ENCODE data around the gene ERFL. TPM values are rescaled to one million over a fixed set of nuclear protein-coding genes. Genes with fewer than 3 reads are reported as not detected.

Gene ERFL
- total and polyA plus RNA-seq, 2 of the 8 experiments (the other 6 are each of a cell fraction or from before 2014, with no cell fraction given), result 0.12 TPM; not detected in 1

- WGBS, 2 experiments (ENCODE audit: extremely low coverage in 1 of 2, insufficient coverage in 1 of 2, insufficient read length in 1 of 2, insufficient replicate concordance in 2 of 2, low coverage in 1 of 2, low lambda C conversion rate in 2 of 2, missing lambda C conversion rate in 1 of 2), result 84% methylated on average over 3 of the region's 3 CpGs; no CpG with 5 or more reads in 1 of the 2 experiments
- TF ChIP-seq SP4 (IDR thresholded peaks at IDR 0.05; ENCODE audit: low read length) (no peak), KDM4A (IDR thresholded peaks at IDR 0.05; ENCODE audit: low read depth, low read length, severe bottlenecking) (no peak), POLR2A (IDR thresholded peaks at IDR 0.05; ENCODE audit: control extremely low read depth in 1 of 2, low read depth in 2 of 2, low read length in 2 of 2) (peak; percentile 49 to 70), POLR2AphosphoS5 (IDR thresholded peaks at IDR 0.05; ENCODE audit: low read depth, low read length) (peak; percentile 72; the same call in 1 of the 2 replicates), SAP30 (IDR thresholded peaks at IDR 0.05; ENCODE audit: insufficient read depth, insufficient replicate concordance, low read length) (no peak)
- Histone ChIP-seq H2BK12ac (ENCODE audit: low read depth, low read length) (no peak overlapping the region), H3K4me1 (replicated peaks in 1 of 4; ENCODE audit: control insufficient read depth in 3 of 4, insufficient read depth in 4 of 4, low read length in 3 of 4) (peaks cover 0 to 2% (median under 1%) of the 10 kb centered on the region in 4 experiments; a peak in 3 of 7 replicates), H3K56ac (replicated peaks; ENCODE audit: insufficient read length, low read depth, low read length) (no peak overlapping the region), H3K27ac (ENCODE audit: low read depth, low read length) (no peak overlapping the region), H2AFZ (ENCODE audit: low read length) (no peak overlapping the region), H2BK5ac (ENCODE audit: low read depth, low read length) (no peak overlapping the region), H4K91ac (replicated peaks; ENCODE audit: insufficient read length, low read length) (no peak overlapping the region), H3K79me1 (ENCODE audit: low read depth, low read length) (peaks cover 9% of the 10 kb centered on the region), H3K23me2 (ENCODE audit: low read depth, low read length) (no peaks in the 10 kb centered on the region), H2BK15ac (ENCODE audit: low read length) (no peak overlapping the region), H3K18ac (ENCODE audit: extremely low read depth, low read length) (no peak overlapping the region), H3K36me3 (ENCODE audit: control insufficient read depth in 2 of 4, insufficient read depth in 4 of 4, low read length in 3 of 4) (peaks cover 28 to 61% (median 51%) of the 10 kb centered on the region in 4 experiments), H3K4me3 (ENCODE audit: extremely low read depth in 1 of 4, insufficient read depth in 2 of 4, low read depth in 3 of 4, low read length in 4 of 4) (no peak overlapping the region), H4K20me1 (replicated peaks in 1 of 2; ENCODE audit: control insufficient read depth in 1 of 2, insufficient read depth in 2 of 2, low read length in 2 of 2) (peaks cover 28 to 36% of the 10 kb centered on the region in 2 experiments), H2BK20ac (ENCODE audit: low read length) (no peak overlapping the region), H3K9me3 (ENCODE audit: insufficient read depth in 2 of 2, low read depth in 1 of 2, low read length in 1 of 2) (no peaks in the 10 kb centered on the region), H3K9ac (replicated peaks in 1 of 4; ENCODE audit: extremely low read depth in 1 of 4, low read depth in 3 of 4, low read length in 3 of 4) (no peak overlapping the region), H3K4ac (replicated peaks; ENCODE audit: insufficient read length, low read depth, low read length) (no peak overlapping the region), H4K8ac (ENCODE audit: extremely low read depth, insufficient read depth, low read length) (no peak overlapping the region), H3K79me2 (ENCODE audit: control insufficient read depth in 1 of 2, insufficient read depth in 2 of 2, low read length in 2 of 2) (peaks cover 0 to 22% of the 10 kb centered on the region in 2 experiments; a peak in 2 of 4 replicates), H2BK120ac (replicated peaks; ENCODE audit: low read depth, low read length) (no peak overlapping the region), H3K14ac (ENCODE audit: insufficient read length) (no peak overlapping the region), H3K27me3 (replicated peaks in 1 of 4; ENCODE audit: control insufficient read depth in 3 of 4, extremely low read depth in 1 of 4, insufficient read depth in 3 of 4, low read length in 3 of 4) (no peaks in the 10 kb centered on the region), H3K4me2 (ENCODE audit: insufficient read depth in 1 of 2, low read depth in 2 of 2, low read length in 2 of 2) (no peak overlapping the region), H3K23ac (ENCODE audit: insufficient read length) (no peak overlapping the region), H2AK5ac (ENCODE audit: low read depth, low read length) (no peak overlapping the region), H4K5ac (ENCODE audit: insufficient read length, low read depth, low read length) (no peak overlapping the region)
- no peak for FAIRE-seq
- DNase-seq (ENCODE audit: low read depth in 1 of 2, low spot score in 2 of 2), result no peak
- ChIA-PET CTCF (ENCODE audit: partially characterized antibody) (interaction anchor here (1.5 to 5.0 kb wide), 3 partner anchors 8 to 87 kb away, joined by 3 to 33 read pairs (median 4); partner anchors contain the start of gene RABAC1), POLR2A (ENCODE audit: partially characterized antibody) (interaction anchor here (0.6 to 13.9 kb wide), 17 partner anchors 5 to 87 kb away, joined by 3 to 298 read pairs (median 6); partner anchors contain the start of genes ARHGEF1, ERFL, RABAC1 and RPS19)
Observed at GRCh38 chr19:41870401-41870873, 57.8 kb downstream of the ERFL start.

Data from H1 (cell line).